Transverse colon (tissue), 4 donors: ENCODE measurements around the gene FAU. TPM values are rescaled to one million over a fixed set of nuclear protein-coding genes. Genes with fewer than 3 reads are reported as not detected.
"Not testable (repeated sequence)": the region's sequence is repeated elsewhere in the genome, so short reads cannot be mapped to it uniquely, and the experiment has no call there.

Experiments used
- DNase-seq: peaks from one replicate; pipeline ENCODE4 v3.0.0-alpha.2; 2019
- H3K27ac ChIP-seq, 4 donors: fragments of 200-600 bp; sonication (generic); 2 replicates each; pipeline ENCODE4 v1.5.1; 2016 to 2018; ENCODE audit warnings: inconsistent platforms in 4 of 4
- H3K27me3 ChIP-seq: fragments of 200-600 bp; sonication (generic); 2 replicates; pipeline ENCODE4 v1.5.1; 2017; ENCODE audit warnings: inconsistent platforms
- H3K36me3 ChIP-seq, 4 donors: fragments of 200-600 bp; sonication (generic); 2 replicates each; pipeline ENCODE4 v1.5.1; 2017 to 2019; ENCODE audit warnings: inconsistent platforms in 4 of 4
- H3K4me1 ChIP-seq, 4 donors: fragments of 200-600 bp; sonication (generic); 2 replicates each; pipeline ENCODE4 v1.5.1; 2017 to 2020; ENCODE audit warnings: inconsistent platforms in 4 of 4
- H3K4me3 ChIP-seq, 4 donors: fragments of 200-600 bp; sonication (generic); 1 replicate in 1 of 4; 2 replicates in 3 of 4; pipeline versions ENCODE4 v1.5.1 to v1.6.1; 2017 to 2019; ENCODE audit warnings: inconsistent platforms in 4 of 4
- H3K9me3 ChIP-seq, 2 donors: fragments of 200-600 bp; sonication (generic); 2 replicates each; pipeline ENCODE4 v1.5.1; 2017 to 2019; ENCODE audit warnings: inconsistent platforms in 2 of 2
- CTCF ChIP-seq, 5 experiments: fragments of 200-600 bp in 3 of 5; fragments of 450-650 bp in 2 of 5; sonication (generic) in 3 of 5; IDR thresholded peaks; 1 replicate in 2 of 5; 2 replicates in 3 of 5; pipeline ENCODE4 v1.5.1; 2016 to 2017; ENCODE audit warnings: antibody characterized with exemption in 5 of 5, inconsistent platforms in 3 of 5, mild to moderate bottlenecking in 2 of 5, moderate library complexity in 1 of 5
- EP300 ChIP-seq: sonication (generic); formaldehyde crosslinking; IDR thresholded peaks from one replicate; pipeline ENCODE4 v1.6.1; 2017; ENCODE audit warnings: antibody characterized with exemption, low read depth
- POLR2A ChIP-seq: fragments of 450-650 bp; IDR thresholded peaks from one replicate; pipeline ENCODE4 v1.6.1; 2016; ENCODE audit warnings: antibody characterized with exemption, mild to moderate bottlenecking, moderate library complexity
- POLR2AphosphoS5 ChIP-seq, 3 donors: sonication (generic); formaldehyde crosslinking; IDR thresholded peaks; one replicate each; pipeline ENCODE4 v1.6.1; 2016; ENCODE audit warnings: antibody characterized with exemption in 3 of 3
- WGBS, 2 donors: methylation state at CpG; one replicate each; pipeline ENCODE4 v1.1.5; 2018; ENCODE audit warnings: low coverage in 1 of 2; 5-methylcytosine and 5-hydroxymethylcytosine counted together
- in situ Hi-C, 4 donors: fragments of 200-750 bp; cut with MboI; loops; one replicate each; pipeline versions ENCODE4 v1.15.0 to v1.15.1; 2017; ENCODE audit warnings: low sequenced_read_pairs in 3 of 4, low pct_ligation_motif_present in 1 of 4, low pct_unique_long_range_greater_than_20kb in 1 of 4
- intact Hi-C: fragments of 100-400 bp; cut with DNase I; formaldehyde crosslinking; loops from one replicate; pipeline ENCODE4 v1.15.1; 2023; ENCODE audit warnings: low total_unique reads
- total RNA-seq, 4 donors: library from RNA; depleted of rRNA; stranded (reverse); fragments of >200 nt; gene quantifications; one replicate each; pipeline ENCODE4 v1.1.0, GENCODE V29; 2016

Gene FAU
- total RNA-seq, 4 donors from 2014 or later = 594 to 986 (median 662) TPM

GRCh38 chr11:65124480-65125196 is 2.7 kb upstream of the FAU start:
- H3K36me3 ChIP-seq = peaks cover 0 to 60% (median 26%) of the 10 kb centered on the region in 4 donors
- intact Hi-C loops = no loop called here

GRCh38 chr11:65121447-65121864 is 478 bp downstream of the FAU start:
- in situ Hi-C loops = no loop called here
- peak overlapping the region; percentile 54 to 94 (median 79) for H3K4me3 ChIP-seq
- DNase-seq = peak; percentile 57
- H3K36me3 ChIP-seq = peaks cover 0 to 42% (median 11%) of the 10 kb centered on the region in 4 donors
- intact Hi-C loops = no loop called here
- no peaks in the 10 kb centered on the region for H3K27me3 ChIP-seq
- H3K9me3 ChIP-seq = no peaks in the 10 kb centered on the region
- WGBS, 2 donors = 0 to 1% methylated on average over 2 to 22 of the region's 22 CpGs
- H3K27ac ChIP-seq = peak overlapping the region; percentile 89 to 97 (median 96)
- H3K4me1 ChIP-seq = peaks cover 16 to 37% (median 26%) of the 10 kb centered on the region in 4 donors
- TF ChIP-seq POLR2AphosphoS5 (IDR thresholded peaks at IDR 0.05) = no peak
- TF ChIP-seq CTCF (IDR thresholded peaks at IDR 0.05) = peak in 1 of 5 experiments; percentile 31

More at GRCh38 chr11:65124480-65125196, 2.7 kb upstream of the FAU start:
- 91% methylated on average over 5 of the region's 5 CpGs; no CpG with 5 or more reads in 1 of the 2 donors for WGBS, 2 donors
- Histone ChIP-seq H3K4me1 (peaks cover 11 to 26% (median 18%) of the 10 kb centered on the region in 4 donors), H3K27me3 (no peaks in the 10 kb centered on the region), H3K4me3 (no peak overlapping the region), H3K27ac (no peak overlapping the region), H3K9me3 (no peaks in the 10 kb centered on the region)
- in situ Hi-C loops = no loop called here
- TF ChIP-seq CTCF (IDR thresholded peaks at IDR 0.05) (no peak), POLR2AphosphoS5 (IDR thresholded peaks at IDR 0.05) (no peak), POLR2A (no peak), EP300 (no peak)
- DNase-seq = no peak

- intact Hi-C loops = no loop called here
- no peaks in the 10 kb centered on the region for H3K27me3 ChIP-seq
- TF ChIP-seq CTCF (IDR thresholded peaks at IDR 0.05) = no peak
- DNase-seq = no peak
- 69 to 70% methylated on average over 2 to 3 of the region's 3 CpGs for WGBS, 2 donors
- H3K36me3 ChIP-seq = peaks cover 0 to 35% (median 8%) of the 10 kb centered on the region in 4 donors
- in situ Hi-C loops = no loop called here
- peak overlapping the region in 2 of 4 donors; percentile 71 to 94 for H3K4me3 ChIP-seq
- H3K9me3 ChIP-seq = no peaks in the 10 kb centered on the region
- peaks cover 22 to 43% (median 32%) of the 10 kb centered on the region in 4 donors for H3K4me1 ChIP-seq
- H3K27ac ChIP-seq = peak overlapping the region; percentile 89 to 97 (median 96)
Observed at GRCh38 chr11:65120831-65121230, 1.1 kb downstream of the FAU start.

- TF ChIP-seq CTCF (IDR thresholded peaks at IDR 0.05) (no peak), EP300 (no peak), POLR2AphosphoS5 (IDR thresholded peaks at IDR 0.05) (no peak), POLR2A (no peak)
- Histone ChIP-seq H3K27me3 (no peaks in the 10 kb centered on the region), H3K9me3 (no peaks in the 10 kb centered on the region), H3K27ac (no peak overlapping the region), H3K36me3 (peaks cover 0 to 23% (median 5%) of the 10 kb centered on the region in 4 donors), H3K4me1 (peaks cover 23 to 47% (median 34%) of the 10 kb centered on the region in 4 donors), H3K4me3 (no peak overlapping the region)
- intact Hi-C loops = loop anchor here (5.0 kb wide), 1 partner anchor 92 kb away; the partner anchor contains the start of gene SNX15
- in situ Hi-C loops = no loop called here
- no peak for DNase-seq
Observed at GRCh38 chr11:65119670-65119995, 2.3 kb downstream of the FAU start.

GRCh38 chr11:65118891-65119669 is 2.9 kb downstream of the FAU start:
- DNase-seq, H3K27me3 ChIP-seq, in situ Hi-C loops, H3K9me3 ChIP-seq, H3K4me3 ChIP-seq: not testable (repeated sequence)
- H3K27ac ChIP-seq = peak overlapping the region in 3 of 4 donors; percentile 58 to 76 (median 64)
- H3K36me3 ChIP-seq = peaks cover 0 to 21% (median 5%) of the 10 kb centered on the region in 4 donors
- peaks cover 23 to 47% (median 34%) of the 10 kb centered on the region in 4 donors for H3K4me1 ChIP-seq
- intact Hi-C loops = loop anchor here (5.0 kb wide), 1 partner anchor 92 kb away; the partner anchor contains the start of gene SNX15
- 88 to 95% methylated on average over 4 to 18 of the region's 18 CpGs for WGBS, 2 donors
